K562 (cell line): ENCODE results near the gene ITSN2.

Source experiments
- CBX5 ChIP-seq: IDR thresholded peaks from 2 replicates; pipeline ENCODE4 v1.6.1; 2014; ENCODE audit warnings: low read depth, borderline replicate concordance
- EZH2 ChIP-seq: IDR thresholded peaks from 2 replicates; pipeline ENCODE4 v1.6.1; 2012; ENCODE audit warnings: low read depth, mild to moderate bottlenecking, inconsistent platforms, low read length, borderline replicate concordance
- HDAC2 ChIP-seq: fragments of 450-650 bp; IDR thresholded peaks from 2 replicates; pipeline ENCODE4 v1.6.1; 2016; ENCODE audit warnings: mild to moderate bottlenecking
- POLR2AphosphoS2 ChIP-seq: IDR thresholded peaks from 2 replicates; pipeline ENCODE4 v1.6.1; 2012; ENCODE audit warnings: low read length, improper control_type of control experiment
- RFX5 ChIP-seq: IDR thresholded peaks from 2 replicates; pipeline ENCODE4 v1.6.1; 2011; ENCODE audit warnings: low read depth, mild to moderate bottlenecking, improper control_type of control experiment, low read length
- TF ChIP-seq, protein P1 (sequence below): fragments of 450-650 bp; formaldehyde crosslinking; conservative IDR thresholded peaks from 2 replicates; pipeline ENCODE4 v1.4.0; 2022; ENCODE audit warnings: mild to moderate bottlenecking, missing genetic modification characterization
- TF ChIP-seq, protein P2 (sequence below): fragments of 250-450 bp; sonication (Bioruptor Pico); IDR thresholded peaks from 2 replicates; pipeline ENCODE4 v1.5.1; 2021; ENCODE audit warnings: mild to moderate bottlenecking
- TF ChIP-seq, protein P3 (sequence below): fragments of 250-450 bp; sonication (Bioruptor Pico); IDR thresholded peaks from 2 replicates; pipeline ENCODE4 v1.4.0; 2020; ENCODE audit warnings: mild to moderate bottlenecking, moderate library complexity

DNA sequence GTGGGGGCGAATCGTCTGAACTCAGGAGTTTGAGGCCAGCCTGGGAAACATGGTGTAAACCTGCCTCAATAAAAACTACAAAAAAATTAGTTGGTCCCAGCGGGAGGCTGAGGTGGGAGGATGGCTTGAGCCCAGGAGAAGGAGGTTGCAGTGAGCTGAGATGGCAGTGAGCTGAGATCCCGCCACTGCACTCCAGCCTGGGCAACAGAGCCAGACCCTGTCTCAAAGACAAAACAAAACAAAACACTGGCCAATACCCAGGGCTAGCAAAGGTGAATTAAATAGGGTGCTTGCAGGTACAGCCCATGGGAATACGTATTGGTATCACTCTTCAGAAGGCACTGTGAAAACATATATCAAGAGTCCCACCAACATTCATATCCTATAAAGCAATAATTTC, 7.0 kb downstream of the ITSN2 start:
- TF ChIP-seq, protein P1, sequence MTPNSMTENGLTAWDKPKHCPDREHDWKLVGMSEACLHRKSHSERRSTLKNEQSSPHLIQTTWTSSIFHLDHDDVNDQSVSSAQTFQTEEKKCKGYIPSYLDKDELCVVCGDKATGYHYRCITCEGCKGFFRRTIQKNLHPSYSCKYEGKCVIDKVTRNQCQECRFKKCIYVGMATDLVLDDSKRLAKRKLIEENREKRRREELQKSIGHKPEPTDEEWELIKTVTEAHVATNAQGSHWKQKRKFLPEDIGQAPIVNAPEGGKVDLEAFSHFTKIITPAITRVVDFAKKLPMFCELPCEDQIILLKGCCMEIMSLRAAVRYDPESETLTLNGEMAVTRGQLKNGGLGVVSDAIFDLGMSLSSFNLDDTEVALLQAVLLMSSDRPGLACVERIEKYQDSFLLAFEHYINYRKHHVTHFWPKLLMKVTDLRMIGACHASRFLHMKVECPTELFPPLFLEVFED: no peak
- TF ChIP-seq, protein P2, sequence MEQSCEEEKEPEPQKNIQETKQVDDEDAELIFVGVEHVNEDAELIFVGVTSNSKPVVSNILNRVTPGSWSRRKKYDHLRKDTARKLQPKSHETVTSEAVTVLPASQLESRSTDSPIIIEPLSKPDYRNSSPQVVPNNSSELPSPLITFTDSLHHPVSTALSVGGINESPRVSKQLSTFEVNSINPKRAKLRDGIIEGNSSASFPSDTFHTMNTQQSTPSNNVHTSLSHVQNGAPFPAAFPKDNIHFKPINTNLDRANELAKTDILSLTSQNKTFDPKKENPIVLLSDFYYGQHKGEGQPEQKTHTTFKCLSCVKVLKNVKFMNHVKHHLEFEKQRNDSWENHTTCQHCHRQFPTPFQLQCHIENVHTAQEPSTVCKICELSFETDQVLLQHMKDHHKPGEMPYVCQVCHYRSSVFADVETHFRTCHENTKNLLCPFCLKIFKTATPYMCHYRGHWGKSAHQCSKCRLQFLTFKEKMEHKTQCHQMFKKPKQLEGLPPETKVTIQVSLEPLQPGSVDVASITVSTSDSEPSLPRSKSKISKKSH (CRISPR knock-in tag): no peak
- TF ChIP-seq HDAC2 (no peak), POLR2AphosphoS2 (no peak), CBX5 (no peak), RFX5 (no peak), EZH2 (no peak)
- TF ChIP-seq, protein P3, sequence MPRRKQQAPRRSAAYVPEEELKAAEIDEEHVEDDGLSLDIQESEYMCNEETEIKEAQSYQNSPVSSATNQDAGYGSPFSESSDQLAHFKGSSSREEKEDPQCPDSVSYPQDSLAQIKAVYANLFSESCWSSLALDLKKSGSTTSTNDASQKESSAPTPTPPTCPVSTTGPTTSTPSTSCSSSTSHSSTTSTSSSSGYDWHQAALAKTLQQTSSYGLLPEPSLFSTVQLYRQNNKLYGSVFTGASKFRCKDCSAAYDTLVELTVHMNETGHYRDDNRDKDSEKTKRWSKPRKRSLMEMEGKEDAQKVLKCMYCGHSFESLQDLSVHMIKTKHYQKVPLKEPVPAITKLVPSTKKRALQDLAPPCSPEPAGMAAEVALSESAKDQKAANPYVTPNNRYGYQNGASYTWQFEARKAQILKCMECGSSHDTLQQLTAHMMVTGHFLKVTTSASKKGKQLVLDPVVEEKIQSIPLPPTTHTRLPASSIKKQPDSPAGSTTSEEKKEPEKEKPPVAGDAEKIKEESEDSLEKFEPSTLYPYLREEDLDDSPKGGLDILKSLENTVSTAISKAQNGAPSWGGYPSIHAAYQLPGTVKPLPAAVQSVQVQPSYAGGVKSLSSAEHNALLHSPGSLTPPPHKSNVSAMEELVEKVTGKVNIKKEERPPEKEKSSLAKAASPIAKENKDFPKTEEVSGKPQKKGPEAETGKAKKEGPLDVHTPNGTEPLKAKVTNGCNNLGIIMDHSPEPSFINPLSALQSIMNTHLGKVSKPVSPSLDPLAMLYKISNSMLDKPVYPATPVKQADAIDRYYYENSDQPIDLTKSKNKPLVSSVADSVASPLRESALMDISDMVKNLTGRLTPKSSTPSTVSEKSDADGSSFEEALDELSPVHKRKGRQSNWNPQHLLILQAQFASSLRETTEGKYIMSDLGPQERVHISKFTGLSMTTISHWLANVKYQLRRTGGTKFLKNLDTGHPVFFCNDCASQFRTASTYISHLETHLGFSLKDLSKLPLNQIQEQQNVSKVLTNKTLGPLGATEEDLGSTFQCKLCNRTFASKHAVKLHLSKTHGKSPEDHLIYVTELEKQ: no peak
